Measurements from ENCODE around the gene ABAT. TPM values are rescaled to one million over a fixed set of nuclear protein-coding genes. Genes with fewer than 3 reads are reported as not detected.

ABAT gene
- total RNA-seq, 4 donors from 2014 or later, result 5.5 to 8.4 (median 6.5) TPM

- ATAC-seq (ENCODE audit: low FRiP score), result no peak
- TF ChIP-seq CTCF (IDR thresholded peaks at IDR 0.05), result no peak
- DNase-seq (ENCODE audit: low spot score), result no peak
Measured at GRCh38 chr16:8806272-8806983, 132.0 kb downstream of the ABAT start.

DNA sequence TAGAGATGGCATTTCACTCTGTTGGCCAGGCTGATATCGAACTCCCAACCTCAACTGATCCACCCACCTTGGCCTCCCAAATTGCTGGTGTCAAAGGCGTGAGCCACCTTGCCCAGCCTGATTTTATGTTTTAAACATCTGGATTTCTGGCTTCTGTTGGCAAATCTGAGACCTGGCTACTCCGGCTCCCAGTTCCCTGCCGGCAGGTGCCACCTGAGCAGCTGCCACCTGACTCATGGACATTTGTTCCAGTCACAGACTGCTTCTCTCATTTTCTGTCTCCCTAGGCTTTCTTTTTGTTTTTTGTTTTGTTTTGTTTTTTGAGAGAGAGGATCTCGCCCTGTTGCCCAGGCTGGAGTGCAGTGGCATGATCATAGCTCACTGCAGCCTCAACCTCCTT lies 132.8 kb downstream of the ABAT start:
- DNase-seq (ENCODE audit: low spot score) (no peak), ATAC-seq (ENCODE audit: low FRiP score) (no peak)
- no peak for TF ChIP-seq CTCF (IDR thresholded peaks at IDR 0.05)

DNA sequence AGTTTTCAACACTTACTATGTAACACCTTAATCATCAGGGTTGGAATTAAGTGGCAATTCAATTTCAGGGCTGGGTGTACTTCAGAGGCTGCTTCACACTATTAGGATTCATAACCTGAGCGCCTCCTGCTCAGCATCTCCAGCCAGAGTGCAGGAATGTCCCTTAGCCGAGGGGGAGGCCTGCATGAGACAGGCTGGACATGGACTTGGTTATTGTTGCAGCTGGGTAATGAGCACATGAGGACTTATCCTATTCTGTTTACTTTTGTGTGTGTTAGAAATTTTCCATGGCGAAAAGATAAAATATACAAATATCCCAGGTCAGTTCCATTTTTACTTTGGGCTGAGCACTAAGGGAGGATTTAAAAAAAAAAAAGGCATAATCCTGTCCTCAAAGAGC lies 133.6 kb downstream of the ABAT start:
- DNase-seq (ENCODE audit: low spot score) (no peak), ATAC-seq (ENCODE audit: low FRiP score) (no peak)
- no peak for TF ChIP-seq CTCF (IDR thresholded peaks at IDR 0.05)

DNA sequence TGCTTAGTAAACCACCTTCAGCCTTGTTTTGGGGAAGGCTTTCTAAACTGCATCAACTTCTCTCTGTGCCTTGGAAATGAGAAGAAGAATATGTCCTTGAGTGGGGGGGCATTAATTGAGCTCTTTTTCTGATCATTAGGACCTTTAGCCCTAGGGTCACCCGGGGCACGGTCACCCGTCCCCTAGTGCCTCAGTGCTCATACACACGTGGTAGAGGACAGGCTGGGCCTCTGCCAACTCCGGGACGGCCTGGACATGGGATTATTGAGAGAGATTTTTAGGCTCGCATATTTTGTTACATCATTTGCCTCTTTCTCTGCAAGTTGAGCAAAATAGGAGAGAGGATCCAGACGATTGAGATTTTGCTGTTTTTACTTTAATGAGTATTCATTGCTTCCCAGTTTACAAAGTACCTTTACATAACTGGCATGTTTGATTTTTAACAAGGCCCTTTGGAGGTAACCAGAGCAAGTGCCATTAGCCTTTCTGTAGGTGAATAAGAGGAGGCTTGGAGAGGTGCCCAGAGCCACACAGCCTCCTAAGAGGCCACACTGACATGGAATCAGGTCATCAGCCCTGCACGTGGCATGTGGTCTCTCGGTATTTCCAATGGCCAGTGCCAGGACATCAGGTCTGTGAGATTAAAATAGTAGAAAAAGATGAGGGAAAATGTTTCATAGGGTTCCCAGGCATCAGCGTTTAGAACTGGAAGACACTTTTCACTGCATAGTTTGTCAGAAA lies 134.4 kb downstream of the ABAT start:
- DNase-seq (ENCODE audit: low spot score) (no peak), ATAC-seq (ENCODE audit: low FRiP score) (no peak)
- no peak for TF ChIP-seq CTCF (IDR thresholded peaks at IDR 0.05)

DNA sequence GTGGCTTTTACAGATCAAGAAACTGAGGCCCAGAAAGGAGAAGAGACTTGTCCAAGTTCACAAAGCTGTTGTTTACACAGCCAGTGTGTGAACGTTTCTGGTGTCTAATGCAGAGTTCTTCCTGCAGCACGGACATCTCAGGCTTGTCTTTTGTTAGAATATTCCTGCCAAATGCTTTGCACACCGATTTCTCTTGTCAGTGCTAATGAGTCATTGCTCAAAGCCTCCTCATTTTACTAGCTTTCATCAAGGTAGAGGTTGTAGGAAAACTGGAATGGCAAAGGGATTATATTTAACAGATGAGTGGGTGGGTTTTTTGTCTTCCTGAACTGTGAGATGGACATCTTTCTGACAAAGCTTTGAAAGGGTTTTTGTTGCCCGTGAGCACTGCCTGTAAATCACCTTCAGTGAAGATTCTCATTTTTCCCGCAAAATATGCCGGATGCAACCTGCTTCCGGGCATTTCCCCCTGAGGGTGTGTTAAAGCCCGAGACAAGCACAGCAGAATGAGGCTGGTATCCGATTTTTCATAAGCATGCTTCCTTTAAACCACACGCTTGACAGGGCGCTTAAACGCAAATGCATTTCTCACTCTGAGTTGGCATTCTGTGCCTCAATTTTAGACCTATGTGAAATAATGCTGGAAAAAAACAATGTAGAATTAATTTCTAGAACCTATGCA lies 137.9 kb downstream of the ABAT start:
- ATAC-seq (ENCODE audit: low FRiP score) (no peak), DNase-seq (ENCODE audit: low spot score) (no peak)
- no peak for TF ChIP-seq CTCF (IDR thresholded peaks at IDR 0.05)

- ATAC-seq (ENCODE audit: low FRiP score) (no peak), DNase-seq (ENCODE audit: low spot score) (no peak)
- TF ChIP-seq CTCF (IDR thresholded peaks at IDR 0.05), result no peak
Measured at GRCh38 chr16:8814095-8814806, 139.8 kb downstream of the ABAT start.

Measured in omental fat pad (tissue), 4 donors.